HG02981 (cell line): ENCODE data around the gene BRPF3.

ENCODE experiments used
- ATAC-seq: cut with Tn5 transposase; IDR thresholded peaks from one replicate; pipeline ENCODE4 v1.9.1; 2021; ENCODE audit warnings: mild to moderate bottlenecking, moderate library complexity; ENCODE audit not compliant: unreplicated experiment

The BRPF3 gene

DNA sequence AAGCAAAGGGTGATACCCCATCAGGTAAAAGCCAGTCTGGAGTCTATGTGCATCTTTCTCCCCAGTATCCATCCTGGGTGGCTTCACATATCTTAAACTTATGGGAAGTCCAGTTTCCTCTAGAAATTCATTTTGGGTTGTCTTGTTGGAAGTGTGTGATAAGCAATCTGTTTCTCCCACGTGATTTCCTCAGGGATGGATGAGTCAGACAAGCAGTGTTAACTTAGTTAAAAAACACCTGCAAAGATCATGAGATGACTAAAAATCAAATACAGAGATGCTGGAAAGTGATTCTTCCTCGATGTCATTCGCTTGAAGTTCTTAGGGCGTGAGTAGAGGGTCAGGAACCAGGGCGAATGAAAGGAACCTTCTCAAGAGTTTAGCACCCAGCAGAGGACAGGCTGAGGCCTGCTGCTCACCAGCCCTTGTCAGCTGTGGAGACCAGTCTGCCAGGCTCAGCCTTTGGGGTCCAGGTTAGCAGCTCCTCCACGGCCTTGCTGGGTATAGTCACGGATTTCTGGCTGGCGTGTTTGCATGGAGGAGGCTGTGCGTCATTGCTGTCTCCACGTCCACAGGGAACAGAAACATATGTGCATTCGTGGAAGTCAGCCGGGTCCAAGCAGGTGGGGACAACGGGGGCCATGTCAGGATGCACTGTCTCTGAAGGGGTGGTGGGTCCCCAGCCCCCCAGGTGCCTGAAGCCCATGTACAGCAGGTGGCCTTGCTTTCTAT is 70.5 kb downstream of the BRPF3 start:
- ATAC-seq: no peak

GRCh38 chr6:36267731-36268477 is 71.4 kb downstream of the BRPF3 start:
- ATAC-seq: no peak

DNA sequence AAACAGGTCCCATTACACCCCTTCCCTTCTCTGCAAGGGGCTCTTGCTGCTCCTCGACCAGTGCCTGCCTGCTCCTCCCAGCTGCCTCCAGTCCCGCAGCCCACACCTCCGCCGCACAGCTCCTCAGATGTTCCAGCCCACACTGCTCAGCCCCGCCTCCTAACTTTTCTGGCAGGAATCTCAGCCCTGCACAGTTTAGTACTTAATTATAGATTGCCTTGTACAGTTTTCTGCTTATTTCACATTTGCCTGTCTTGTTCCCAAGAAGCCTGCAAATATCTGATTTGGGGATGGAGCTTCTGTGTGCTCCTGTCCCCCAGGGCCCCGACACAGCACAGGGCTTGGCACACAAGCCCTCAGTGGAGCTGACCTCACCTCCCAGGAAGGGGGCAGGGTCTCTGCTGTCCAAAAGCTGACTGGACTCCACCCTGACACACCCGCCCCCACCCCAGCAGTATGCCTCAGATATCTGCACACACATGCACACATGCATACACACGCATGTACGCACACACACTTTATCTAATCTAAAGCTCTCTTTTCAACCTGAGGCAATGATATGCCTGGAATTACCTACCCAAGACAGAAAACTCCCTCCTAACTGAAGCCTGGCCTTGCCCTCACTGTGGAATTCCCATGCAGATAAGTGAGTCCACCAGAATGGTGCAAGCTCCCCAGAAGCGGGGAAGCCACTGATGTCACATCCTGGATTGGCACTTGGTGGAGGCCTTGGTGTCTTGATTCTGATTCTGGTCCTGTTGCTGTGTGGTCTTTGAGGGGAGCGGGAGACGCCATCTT is 72.1 kb downstream of the BRPF3 start:
- no peak for ATAC-seq

- ATAC-seq: no peak
Observed at GRCh38 chr6:36269834-36270705, 73.5 kb downstream of the BRPF3 start, which contains the start of gene PNPLA1. TSS of gene PNPLA1 (plus strand) at chr6:36270060. CDS start at chr6:36270460, 400 bp downstream.

DNA sequence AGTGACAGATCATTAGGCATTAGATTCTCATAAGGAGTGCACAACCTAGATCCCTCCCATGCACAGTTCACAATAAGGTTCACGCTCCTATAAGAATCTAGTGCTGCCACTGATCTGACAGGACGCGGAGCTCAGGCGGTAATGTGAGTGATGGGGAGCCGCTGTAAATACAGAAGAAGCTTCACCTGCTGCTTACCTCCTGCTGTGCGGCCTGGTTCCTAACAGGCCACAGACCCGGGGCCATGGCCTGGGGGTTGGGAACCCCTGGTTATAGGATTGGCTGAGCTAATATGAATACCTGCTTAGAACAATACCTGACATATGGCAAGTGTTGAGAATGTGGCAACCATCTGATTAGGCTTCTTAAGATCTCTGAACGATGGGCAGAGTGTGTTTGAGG is 75.7 kb downstream of the BRPF3 start:
- ATAC-seq: no peak

- ATAC-seq: no peak
Observed at GRCh38 chr6:36273067-36273466, 76.5 kb downstream of the BRPF3 start.

GRCh38 chr6:36273802-36274514 is 77.4 kb downstream of the BRPF3 start:
- no peak for ATAC-seq

- no peak for ATAC-seq
Observed at GRCh38 chr6:36276581-36277536, 80.3 kb downstream of the BRPF3 start.

GRCh38 chr6:36277946-36278470 is 81.5 kb downstream of the BRPF3 start:
- ATAC-seq: no peak

DNA sequence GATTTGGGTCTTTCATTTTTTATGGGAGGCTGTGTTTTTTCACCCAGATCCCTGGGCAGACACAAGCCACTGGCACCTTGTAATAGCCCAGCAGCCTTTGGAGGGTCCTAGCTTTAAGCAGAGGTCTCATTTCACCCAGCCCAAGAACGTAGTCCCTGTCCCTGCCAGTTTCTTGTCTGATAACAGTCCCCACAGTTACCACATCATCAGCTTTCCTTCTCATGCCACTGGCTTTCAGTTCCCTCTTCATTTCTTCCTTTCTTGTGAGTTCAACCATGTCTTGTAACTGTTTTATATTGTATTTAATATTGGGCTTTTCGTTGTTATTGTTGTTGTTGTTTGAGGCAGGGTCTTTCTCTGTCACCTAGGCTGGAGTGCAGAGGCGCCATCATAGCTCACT is 83.9 kb downstream of the BRPF3 start:
- no peak for ATAC-seq

DNA sequence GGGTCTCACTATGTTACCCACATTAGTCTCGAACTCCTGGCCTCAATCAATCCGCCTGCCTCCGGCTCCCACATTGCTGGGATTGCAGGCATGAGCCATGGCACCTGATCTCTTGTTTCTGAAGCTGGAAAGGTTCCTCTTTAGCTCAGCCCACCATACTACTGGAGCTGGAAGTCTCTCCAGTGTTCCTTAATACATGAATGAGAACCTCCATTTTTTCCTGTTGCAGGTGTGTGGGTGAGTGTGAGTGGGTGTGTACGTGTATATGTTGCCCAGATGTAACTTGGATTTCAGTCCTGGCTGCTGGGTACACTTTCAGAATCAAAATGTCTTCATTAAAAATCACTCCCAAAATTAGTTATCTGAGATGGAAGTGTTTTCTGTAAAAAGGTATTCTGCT is 84.4 kb downstream of the BRPF3 start:
- no peak for ATAC-seq
